Fibroblast of gingiva (primary cell): Measurements from ENCODE around the gene RHBDD3.

Experiments
- DNase-seq: peaks from one replicate; pipeline ENCODE4 v3.0.0-alpha.2; 2011; ENCODE audit warnings: low read depth

The RHBDD3 gene

DNA sequence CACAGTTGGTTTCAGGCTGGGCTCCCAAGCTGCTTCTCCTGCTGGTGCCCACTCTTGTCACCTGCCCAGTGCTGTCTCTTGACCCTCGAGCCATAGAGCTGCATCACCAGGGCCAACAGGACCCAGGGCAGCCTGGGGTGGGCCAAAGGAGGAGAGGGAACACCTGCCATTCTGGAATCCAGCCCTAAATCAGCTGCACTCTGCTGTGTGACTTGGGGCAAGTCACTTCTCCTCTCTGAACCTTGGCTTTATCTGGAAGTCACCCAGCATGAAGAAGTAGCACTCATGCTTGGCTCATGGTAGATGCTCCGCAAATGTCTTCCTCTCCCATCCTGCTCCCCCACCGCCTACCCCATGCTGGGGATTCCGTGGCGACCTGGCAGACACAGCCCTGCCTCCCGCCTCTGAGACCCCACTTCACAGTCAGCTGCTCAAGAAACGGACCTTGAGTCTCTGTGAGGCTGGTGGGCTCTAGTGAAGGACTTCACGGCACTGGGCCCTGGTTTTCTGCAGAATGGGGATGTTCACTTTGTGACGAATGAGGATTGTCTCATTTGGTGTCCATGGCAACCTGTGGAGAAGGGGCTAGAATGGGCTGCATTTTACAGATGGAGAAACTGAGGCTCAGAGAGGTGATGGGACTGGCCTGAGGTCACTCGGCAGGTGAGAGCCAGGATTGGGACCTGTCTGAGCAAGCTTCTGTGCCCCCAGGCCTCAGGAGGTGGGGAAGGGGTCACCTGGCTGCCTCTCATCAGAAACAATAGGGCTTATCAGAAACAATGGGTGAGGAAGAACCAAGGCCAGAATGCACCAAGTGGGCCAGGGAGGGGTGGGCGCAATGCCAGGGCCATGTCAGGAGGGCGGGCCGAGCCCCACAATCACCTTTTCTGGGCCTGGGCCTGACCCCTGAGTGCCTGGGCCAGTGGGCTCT lies 49.7 kb downstream of the RHBDD3 start:
- no peak for DNase-seq

GRCh38 chr22:29216873-29217666 lies 50.7 kb downstream of the RHBDD3 start:
- peak; percentile 84 for DNase-seq

DNA sequence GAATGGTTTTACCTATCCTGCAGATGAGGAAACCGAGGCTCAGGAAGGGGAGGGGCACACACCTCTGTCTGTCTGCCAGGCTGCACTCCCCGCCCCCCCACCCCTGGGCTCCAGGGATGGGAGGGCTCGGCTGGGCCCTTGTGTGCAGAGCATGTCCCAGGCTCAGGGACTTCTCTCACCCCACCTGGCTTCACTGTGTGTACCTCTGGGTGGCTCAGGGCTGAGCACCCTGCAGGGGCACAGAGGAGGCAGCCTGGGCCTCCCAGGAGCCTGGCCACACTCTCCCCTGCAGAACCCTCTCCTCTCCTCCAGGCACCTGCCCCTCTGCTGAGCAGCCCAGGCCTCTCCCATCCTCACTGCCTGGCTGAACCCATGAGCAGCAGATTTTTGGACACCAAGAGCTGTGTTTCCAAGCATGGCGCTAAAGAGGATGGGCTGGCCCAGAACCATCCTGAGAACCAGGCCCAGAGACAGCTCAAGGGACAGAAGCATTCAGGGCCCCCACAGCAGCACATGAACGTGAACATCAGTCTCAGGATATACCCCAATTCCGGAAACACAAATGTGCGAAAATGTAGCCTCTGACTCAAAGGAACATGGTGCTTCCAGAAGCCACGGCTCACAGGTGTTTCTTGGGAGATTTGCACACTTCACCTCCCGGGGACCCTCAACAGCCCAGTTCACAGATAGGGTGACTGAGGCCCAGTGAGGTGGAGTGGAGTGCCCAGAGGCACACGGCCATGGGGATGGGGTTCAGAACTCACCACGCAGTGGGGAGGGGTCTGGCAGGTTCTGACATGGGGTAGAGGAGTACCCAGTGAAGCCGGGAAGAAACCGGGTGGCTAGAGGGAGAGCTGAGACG lies 51.5 kb downstream of the RHBDD3 start:
- DNase-seq = no peak

- DNase-seq = no peak
Measured at GRCh38 chr22:29215012-29215860, 52.5 kb downstream of the RHBDD3 start.

GRCh38 chr22:29214232-29214631 lies 53.5 kb downstream of the RHBDD3 start:
- no peak for DNase-seq

DNA sequence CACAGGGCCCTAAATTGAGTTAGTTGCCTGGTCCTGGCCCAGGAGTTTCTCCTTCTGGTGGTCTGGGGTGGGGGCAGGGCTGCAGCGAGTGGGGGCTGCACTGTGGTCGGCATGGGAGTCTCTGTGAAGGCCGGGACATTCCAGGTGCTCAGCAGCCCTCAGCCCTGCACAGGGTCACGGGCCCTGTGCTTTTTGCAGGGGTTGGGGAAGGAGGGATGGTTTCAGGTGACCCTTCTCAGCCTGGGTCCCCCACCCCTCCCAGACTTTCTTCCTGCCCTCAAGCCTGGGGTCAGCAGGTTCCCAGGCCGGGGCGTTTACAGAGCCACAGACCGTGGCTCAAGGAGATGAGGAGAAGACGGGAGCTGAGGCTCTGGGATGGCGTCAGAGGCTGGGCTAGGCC lies 54.3 kb downstream of the RHBDD3 start:
- DNase-seq = no peak

- no peak for DNase-seq
Measured at GRCh38 chr22:29212743-29213142, 55.0 kb downstream of the RHBDD3 start.

GRCh38 chr22:29211466-29211865 lies 56.3 kb downstream of the RHBDD3 start:
- DNase-seq = no peak

DNA sequence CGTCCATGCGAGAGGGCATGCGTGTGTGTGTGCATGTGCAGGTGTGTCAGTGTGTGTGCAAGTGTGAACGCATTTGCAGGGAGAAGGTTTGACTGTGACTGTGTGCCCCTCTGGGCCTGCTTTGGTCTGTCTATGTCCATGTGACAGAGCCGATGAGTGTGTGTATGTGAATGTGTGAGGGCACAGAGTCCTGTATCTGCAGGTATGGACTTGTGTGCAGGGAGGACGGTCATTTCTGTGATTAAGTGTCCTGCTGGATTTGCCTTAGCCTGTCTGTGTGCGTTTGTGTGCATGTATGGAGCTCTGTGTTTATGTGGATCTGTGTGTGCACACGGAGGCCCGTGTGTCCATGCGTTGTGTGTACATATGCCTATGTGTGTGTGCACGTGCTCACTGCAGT lies 56.7 kb downstream of the RHBDD3 start:
- no peak for DNase-seq
